HG03135 (cell line): Measurements from ENCODE around the gene PWWP2B.
A peak's percentile ranks its signal among the peaks of the same experiment; 100 is the strongest.

Experiments
- ATAC-seq: cut with Tn5 transposase; IDR thresholded peaks from one replicate; pipeline ENCODE4 v1.9.1; 2021; ENCODE audit warnings: mild to moderate bottlenecking, moderate library complexity; ENCODE audit not compliant: unreplicated experiment

PWWP2B gene

GRCh38 chr10:132417257-132417910 lies 20.4 kb downstream of the PWWP2B start:
- ATAC-seq, result no peak

DNA sequence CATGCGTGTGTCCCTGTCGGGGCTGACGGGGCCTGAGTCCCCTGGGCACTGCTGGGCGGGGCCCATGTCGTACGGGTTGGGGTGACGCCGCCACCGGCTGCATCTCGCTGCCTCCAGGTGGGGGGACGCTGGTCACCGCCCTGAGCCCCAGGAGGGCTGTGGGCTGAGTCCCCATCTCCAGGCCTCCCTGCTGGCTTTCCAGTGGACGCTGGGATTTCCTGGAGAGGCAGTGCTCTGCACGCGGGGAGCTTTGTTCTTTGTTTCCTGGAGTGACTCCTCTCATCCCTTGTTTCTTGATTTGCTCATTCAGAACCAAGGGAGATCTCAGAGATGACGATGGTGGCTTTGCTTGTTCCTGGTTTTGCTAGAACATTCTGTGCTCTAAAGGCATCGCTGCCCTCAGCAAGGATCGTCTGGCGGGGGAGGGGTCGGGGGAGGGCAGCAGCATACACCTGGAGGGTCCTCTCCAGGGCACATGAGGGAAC lies 21.0 kb downstream of the PWWP2B start:
- no peak for ATAC-seq

GRCh38 chr10:132418527-132419416 lies 21.8 kb downstream of the PWWP2B start:
- no peak for ATAC-seq

DNA sequence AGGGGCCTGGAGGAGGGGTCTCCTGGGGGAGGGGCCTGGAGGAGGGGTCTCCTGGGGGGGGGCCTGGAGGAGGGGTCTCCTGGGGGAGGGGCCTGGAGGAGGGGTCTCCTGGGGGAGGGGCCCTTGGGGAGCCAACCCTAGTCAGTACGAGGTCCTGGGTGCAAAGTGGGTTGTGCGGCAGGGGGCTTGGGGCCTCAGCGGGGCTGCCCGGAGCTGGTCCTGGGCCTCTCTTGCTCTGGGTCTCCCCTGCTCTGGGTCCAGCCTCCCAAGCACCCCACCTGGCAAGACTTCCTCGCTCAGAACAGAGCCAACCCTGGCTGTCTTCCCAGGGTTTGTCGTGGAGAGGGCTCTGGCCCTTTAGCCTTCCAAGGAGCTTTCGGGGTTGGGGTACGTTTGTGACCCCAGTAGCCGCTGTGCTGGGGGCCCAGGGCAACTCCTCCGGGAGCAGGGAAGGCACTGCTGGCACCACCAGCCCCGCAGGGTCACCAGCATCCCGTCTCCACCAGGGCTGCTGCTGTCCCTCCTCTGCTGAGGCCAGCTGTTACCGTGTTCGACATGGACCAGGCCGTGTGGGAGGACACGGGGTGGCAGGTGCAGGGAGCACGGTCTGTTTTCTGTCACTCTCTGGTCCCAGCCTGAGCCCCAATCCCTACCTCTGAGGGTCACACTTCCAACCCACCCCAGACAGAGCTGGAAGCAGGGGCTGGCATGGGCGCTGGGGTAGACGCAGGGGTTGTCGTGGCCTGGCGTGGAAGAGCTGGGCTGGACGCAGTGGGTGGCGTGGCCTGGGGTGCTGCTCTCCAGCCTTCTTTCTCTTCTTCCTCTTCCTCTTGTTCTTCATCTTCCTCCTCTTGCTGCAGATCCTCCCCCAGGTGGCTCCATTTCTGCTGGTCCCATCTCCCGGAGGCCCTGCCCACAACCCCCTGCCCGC lies 22.8 kb downstream of the PWWP2B start:
- ATAC-seq, result no peak

- ATAC-seq, result no peak
Observed at GRCh38 chr10:132420469-132420980, 23.5 kb downstream of the PWWP2B start.

- peak; percentile 36 for ATAC-seq
Observed at GRCh38 chr10:132420981-132421846, 24.2 kb downstream of the PWWP2B start.

GRCh38 chr10:132421847-132422751 lies 25.1 kb downstream of the PWWP2B start:
- peak; percentile 49 for ATAC-seq

DNA sequence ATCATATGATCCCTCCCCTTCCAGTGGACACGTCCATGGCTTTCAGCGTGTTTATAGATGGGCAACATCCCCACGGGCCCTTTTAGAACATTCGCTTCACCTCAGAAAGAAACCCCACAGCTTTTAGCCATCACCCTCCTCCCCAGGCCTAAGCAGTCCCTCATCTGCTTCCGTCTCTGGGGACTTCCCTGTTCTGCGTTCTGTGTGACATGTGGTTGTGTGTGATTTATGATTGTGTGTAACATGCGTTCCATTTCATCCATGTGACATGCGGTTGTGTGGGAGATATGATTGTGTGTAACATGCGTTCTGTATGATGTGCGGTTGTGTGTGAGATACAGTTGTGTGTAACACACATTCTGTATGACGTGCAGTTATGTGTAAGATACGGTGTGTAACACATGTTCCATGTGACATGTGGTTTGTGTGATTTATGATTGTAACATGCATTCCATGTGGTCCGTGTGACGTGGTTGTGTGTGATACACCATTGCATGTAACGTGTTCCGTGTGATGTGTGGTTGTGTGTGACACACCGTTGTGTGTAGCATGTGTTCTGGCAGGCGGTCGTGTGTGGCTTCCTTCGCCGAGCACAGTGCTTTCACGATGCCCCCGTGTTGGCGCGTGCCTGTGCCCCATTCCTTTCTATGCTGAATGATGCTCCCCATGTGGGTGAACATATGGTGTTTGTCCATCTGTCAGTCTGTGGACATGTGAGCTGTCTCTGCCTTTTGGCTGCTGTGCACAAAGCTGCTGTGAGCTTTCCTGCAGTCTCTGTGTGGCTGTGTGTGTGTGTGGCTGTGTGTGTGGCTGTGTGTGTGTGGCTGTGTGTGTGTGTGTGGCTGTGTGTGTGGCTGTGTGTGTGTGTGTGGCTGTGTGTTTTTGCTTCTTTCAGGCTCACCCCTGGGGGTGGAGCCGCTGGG lies 26.2 kb downstream of the PWWP2B start:
- ATAC-seq, result no peak

DNA sequence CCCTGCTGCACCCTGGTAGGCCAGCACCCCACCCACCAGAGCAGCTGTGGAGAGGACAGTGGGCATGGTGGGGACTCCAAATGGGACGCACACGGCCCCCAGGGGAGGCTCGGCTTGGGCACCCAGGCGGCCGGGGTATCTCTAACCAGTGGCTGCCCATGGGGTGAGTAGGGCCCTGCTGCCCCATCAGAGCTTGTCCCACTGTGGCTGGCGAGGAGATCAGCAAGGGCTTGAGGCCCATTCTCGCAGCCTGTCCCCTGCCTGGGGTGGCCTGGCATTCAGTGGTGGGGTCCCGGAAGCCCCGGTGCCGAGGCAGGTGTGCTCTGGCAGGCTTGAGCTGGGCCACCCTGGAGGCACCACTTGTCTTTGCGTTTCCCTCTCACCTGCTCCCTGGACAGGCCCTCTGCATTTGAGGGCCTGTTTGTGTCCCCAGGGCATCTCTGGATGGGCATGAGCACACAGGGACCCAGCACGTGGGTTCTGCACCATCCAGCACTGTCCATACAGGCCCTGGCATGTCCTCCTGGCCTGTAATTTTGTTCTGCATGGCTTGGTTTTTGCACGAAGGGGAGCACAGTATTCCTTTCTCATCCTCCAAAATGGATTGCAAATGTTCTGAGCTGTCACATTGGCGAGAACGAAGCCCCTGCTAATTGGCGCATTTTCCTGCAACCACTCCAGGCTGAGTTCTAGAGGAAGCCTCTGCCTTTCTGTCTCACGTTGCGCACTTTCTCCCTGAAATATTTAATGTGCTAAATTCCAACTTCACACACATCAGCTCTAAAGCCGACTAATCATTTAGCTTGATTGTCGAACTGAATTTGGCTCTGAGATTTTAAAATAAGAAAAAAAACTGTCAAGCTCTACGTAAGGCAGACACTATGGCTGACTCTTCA lies 27.2 kb downstream of the PWWP2B start:
- ATAC-seq, result no peak

DNA sequence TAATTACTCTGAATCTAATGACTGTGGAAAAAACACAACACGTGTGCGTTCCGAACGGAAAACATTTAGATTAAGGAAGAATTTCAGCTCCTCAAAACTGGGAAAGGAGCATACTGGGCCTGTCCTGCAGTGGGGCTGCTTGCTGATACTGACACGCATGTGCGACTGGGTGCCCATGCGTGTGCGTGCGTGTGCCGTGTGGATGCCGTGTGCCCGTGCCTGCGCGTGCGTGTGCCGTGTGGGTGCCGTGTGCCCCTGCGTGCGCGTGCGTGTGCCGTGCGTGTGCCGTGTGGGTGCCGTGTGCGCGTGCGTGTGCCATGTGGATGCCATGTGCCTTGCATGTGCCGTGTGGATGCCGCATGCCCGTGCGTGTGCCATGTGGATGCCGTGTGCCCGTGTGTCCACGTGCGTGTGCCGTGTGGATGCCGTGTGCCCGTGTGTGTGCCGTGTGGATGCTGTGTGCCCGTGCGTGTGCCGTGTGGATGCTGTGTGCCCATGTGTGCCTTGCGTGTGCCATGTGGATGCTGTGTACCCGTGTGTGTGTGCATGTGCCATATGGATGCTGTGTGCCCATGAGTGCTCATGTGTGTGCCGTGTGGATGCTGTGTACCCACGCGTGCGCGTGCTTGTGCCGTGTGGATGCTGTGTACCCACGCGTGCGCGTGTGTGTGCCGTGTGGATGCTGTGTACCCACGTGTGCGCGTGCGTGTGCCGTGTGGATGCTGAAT lies 28.2 kb downstream of the PWWP2B start:
- ATAC-seq, result no peak

- ATAC-seq, result no peak
Observed at GRCh38 chr10:132425757-132426155, 28.8 kb downstream of the PWWP2B start.

GRCh38 chr10:132427006-132427771 lies 30.2 kb downstream of the PWWP2B start:
- ATAC-seq, result no peak

GRCh38 chr10:132427939-132428367 lies 31.0 kb downstream of the PWWP2B start:
- ATAC-seq, result no peak

- no peak for ATAC-seq
Observed at GRCh38 chr10:132428486-132428995, 31.5 kb downstream of the PWWP2B start.
